ENCODE measurements around the gene SGMS1.

DNA sequence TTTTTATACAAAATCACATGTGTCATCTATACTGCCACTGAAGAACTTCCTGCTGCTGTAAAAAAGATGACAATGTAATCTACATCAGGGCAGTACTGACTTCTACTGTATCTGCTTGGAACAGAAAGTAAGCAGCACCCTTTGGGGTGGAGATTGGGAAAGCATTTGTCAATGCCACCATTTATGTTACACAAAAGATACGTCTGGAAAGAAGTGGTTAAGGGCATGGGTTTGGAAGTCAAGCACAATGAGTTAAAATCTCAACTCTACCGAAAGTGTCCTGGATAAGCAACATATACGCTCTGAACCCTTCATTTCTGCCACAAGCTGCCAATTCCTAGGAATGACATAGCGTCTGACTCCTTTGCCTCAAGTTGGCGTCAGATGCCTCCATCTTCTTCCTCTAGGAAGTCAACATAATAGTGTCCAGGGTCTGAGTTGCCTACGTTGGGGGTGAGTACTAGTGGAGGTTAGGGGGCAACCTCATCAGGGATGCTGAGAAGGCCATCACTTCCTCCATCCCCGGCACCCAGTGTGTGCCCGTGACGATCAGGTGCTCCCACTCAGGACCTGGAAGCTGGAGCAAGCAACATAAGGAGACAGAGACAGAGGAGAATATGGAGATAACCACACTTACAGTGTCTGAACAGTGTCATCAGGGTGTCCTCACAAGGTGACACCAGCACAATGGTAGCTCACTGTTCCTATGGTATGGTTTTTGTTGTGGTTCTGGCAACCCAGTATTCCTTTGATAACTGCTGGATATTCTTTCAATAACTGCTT, 58.3 kb downstream of the SGMS1 start:
- TF ChIP-seq, protein P1, sequence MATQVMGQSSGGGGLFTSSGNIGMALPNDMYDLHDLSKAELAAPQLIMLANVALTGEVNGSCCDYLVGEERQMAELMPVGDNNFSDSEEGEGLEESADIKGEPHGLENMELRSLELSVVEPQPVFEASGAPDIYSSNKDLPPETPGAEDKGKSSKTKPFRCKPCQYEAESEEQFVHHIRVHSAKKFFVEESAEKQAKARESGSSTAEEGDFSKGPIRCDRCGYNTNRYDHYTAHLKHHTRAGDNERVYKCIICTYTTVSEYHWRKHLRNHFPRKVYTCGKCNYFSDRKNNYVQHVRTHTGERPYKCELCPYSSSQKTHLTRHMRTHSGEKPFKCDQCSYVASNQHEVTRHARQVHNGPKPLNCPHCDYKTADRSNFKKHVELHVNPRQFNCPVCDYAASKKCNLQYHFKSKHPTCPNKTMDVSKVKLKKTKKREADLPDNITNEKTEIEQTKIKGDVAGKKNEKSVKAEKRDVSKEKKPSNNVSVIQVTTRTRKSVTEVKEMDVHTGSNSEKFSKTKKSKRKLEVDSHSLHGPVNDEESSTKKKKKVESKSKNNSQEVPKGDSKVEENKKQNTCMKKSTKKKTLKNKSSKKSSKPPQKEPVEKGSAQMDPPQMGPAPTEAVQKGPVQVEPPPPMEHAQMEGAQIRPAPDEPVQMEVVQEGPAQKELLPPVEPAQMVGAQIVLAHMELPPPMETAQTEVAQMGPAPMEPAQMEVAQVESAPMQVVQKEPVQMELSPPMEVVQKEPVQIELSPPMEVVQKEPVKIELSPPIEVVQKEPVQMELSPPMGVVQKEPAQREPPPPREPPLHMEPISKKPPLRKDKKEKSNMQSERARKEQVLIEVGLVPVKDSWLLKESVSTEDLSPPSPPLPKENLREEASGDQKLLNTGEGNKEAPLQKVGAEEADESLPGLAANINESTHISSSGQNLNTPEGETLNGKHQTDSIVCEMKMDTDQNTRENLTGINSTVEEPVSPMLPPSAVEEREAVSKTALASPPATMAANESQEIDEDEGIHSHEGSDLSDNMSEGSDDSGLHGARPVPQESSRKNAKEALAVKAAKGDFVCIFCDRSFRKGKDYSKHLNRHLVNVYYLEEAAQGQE (IDR thresholded peaks at IDR 0.05; ENCODE audit: unreplicated experiment): no peak
- TF ChIP-seq, protein P2, sequence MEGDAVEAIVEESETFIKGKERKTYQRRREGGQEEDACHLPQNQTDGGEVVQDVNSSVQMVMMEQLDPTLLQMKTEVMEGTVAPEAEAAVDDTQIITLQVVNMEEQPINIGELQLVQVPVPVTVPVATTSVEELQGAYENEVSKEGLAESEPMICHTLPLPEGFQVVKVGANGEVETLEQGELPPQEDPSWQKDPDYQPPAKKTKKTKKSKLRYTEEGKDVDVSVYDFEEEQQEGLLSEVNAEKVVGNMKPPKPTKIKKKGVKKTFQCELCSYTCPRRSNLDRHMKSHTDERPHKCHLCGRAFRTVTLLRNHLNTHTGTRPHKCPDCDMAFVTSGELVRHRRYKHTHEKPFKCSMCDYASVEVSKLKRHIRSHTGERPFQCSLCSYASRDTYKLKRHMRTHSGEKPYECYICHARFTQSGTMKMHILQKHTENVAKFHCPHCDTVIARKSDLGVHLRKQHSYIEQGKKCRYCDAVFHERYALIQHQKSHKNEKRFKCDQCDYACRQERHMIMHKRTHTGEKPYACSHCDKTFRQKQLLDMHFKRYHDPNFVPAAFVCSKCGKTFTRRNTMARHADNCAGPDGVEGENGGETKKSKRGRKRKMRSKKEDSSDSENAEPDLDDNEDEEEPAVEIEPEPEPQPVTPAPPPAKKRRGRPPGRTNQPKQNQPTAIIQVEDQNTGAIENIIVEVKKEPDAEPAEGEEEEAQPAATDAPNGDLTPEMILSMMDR (conservative IDR thresholded peaks at IDR 0.05; ENCODE audit: low read depth in 2 of 2): no peak
